ENCODE results near the gene LAMP1. TPM values are rescaled to one million over a fixed set of nuclear protein-coding genes. Genes with fewer than 3 reads are reported as not detected.

LAMP1 gene
- total RNA-seq, 2 experiments from 2014 or later = 72.2 to 80.7 TPM

DNA sequence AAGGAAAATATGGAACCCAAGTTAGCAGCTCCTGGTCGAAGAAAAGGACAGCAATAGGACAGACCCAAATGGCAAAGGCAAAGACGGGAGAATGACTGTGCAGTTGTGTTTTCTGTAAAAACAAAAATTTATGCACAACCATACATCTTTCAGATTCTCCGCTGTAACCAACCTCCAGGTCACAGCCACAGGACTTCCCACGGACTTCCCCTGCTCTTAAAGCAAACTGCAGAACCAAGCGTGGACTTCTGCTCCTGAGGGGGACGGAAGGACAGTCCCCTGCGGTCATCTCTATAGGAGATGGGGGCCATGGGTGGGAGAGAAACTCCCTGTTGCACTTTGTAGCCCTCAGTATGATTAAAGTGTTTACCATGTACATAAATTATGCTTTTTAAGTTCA is 64.4 kb downstream of the LAMP1 start:
- Histone ChIP-seq H3K36me3 (ENCODE audit: insufficient read depth, low read length) (no peaks in the 10 kb centered on the region), H3K4me3 (ENCODE audit: low read length) (no peak overlapping the region), H3K4me1 (ENCODE audit: insufficient read depth, low read length) (peaks cover 14% of the 10 kb centered on the region), H3K9me3 (ENCODE audit: control insufficient read depth in 1 of 2, insufficient read depth in 1 of 2, low read length in 2 of 2) (peaks cover 0 to 24% of the 10 kb centered on the region in 2 experiments), H3K27me3 (ENCODE audit: control insufficient read depth in 1 of 2, insufficient read depth in 2 of 2, low read length in 2 of 2) (peaks cover 23 to 28% of the 10 kb centered on the region in 2 experiments), H3K27ac (ENCODE audit: low read depth in 1 of 2, low read length in 2 of 2) (no peak overlapping the region)
- Mint-ChIP-seq H3K4me3 (peak overlapping the region; percentile 4), H3K4me1 (ENCODE audit: low read depth) (peaks cover 8% of the 10 kb centered on the region), H3K27ac (no peak overlapping the region), H3K27me3 (peaks cover 23% of the 10 kb centered on the region), H3K9me3 (no peaks in the 10 kb centered on the region), H3K36me3 (ENCODE audit: low read depth) (no peaks in the 10 kb centered on the region)
- DNase-seq (no peak), ATAC-seq (ENCODE audit: poor library complexity) (no peak)
- intact Hi-C loops (cut with DNase I, micrococcal nuclease) = loop anchor here in 1 of 2 experiments (5.0 kb wide), 2 partner anchors 64 to 209 kb away; partner anchors contain the start of gene LAMP1
- CTCF ChIA-PET = no interaction called here
- TF ChIP-seq, protein P1, sequence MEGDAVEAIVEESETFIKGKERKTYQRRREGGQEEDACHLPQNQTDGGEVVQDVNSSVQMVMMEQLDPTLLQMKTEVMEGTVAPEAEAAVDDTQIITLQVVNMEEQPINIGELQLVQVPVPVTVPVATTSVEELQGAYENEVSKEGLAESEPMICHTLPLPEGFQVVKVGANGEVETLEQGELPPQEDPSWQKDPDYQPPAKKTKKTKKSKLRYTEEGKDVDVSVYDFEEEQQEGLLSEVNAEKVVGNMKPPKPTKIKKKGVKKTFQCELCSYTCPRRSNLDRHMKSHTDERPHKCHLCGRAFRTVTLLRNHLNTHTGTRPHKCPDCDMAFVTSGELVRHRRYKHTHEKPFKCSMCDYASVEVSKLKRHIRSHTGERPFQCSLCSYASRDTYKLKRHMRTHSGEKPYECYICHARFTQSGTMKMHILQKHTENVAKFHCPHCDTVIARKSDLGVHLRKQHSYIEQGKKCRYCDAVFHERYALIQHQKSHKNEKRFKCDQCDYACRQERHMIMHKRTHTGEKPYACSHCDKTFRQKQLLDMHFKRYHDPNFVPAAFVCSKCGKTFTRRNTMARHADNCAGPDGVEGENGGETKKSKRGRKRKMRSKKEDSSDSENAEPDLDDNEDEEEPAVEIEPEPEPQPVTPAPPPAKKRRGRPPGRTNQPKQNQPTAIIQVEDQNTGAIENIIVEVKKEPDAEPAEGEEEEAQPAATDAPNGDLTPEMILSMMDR (IDR thresholded peaks at IDR 0.05) = no peak
- POLR2A ChIA-PET = no interaction called here

DNA sequence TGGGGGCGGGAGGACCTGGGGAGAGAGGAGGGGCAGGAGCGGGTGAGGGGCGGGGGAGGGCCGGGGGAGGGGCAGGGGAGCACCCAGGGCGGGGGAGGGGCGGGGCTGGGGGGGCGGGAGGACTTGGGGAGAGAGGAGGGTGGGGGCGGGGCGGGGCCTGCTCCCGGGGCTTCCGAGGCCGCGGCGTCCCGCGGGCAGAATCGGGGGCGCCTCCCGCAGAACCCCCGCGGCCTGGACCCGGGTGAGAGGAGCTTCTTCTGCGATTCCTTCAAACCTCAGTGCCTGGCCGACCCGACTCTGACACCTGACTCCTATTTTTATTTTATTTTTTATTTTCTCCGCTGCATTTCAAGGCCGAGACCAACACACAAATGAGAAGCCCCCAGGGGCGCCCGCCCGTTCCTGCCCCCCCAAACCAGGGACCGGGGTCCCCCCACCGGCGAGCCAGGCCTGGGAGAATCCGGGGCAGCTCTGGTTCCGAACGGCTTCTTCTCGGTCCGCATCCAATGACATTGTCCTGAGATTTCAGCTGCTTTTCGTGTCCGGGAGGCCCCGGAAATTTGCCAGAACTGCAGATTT is 67.4 kb downstream of the LAMP1 start:
- H3K36me3 Mint-ChIP-seq (ENCODE audit: low read depth) = no peaks in the 10 kb centered on the region
- H3K9me3 Mint-ChIP-seq = no peaks in the 10 kb centered on the region
- ATAC-seq (ENCODE audit: poor library complexity) (no peak), DNase-seq (no peak)
- Histone ChIP-seq H3K27me3 (ENCODE audit: control insufficient read depth in 1 of 2, insufficient read depth in 2 of 2, low read length in 2 of 2) (peaks cover 27 to 28% of the 10 kb centered on the region in 2 experiments), H3K9me3 (ENCODE audit: control insufficient read depth in 1 of 2, insufficient read depth in 1 of 2, low read length in 2 of 2) (peaks cover 0 to 24% of the 10 kb centered on the region in 2 experiments), H3K36me3 (ENCODE audit: insufficient read depth, low read length) (no peaks in the 10 kb centered on the region), H3K27ac (ENCODE audit: low read depth in 1 of 2, low read length in 2 of 2) (no peak overlapping the region), H3K4me1 (ENCODE audit: insufficient read depth, low read length) (peaks cover 14% of the 10 kb centered on the region), H3K4me3 (ENCODE audit: low read length) (peak overlapping the region; percentile 19)
- CTCF ChIA-PET = no interaction called here
- no peak overlapping the region for H3K4me3 Mint-ChIP-seq
- intact Hi-C loops (cut with DNase I, micrococcal nuclease) = loop anchor here in 1 of 2 experiments (5.0 kb wide), 2 partner anchors 67 to 212 kb away; partner anchors contain the start of gene LAMP1
- POLR2A ChIA-PET = no interaction called here
- peaks cover 19% of the 10 kb centered on the region for H3K27me3 Mint-ChIP-seq
- TF ChIP-seq, protein P1 (IDR thresholded peaks at IDR 0.05) = no peak
- peaks cover 8% of the 10 kb centered on the region for H3K4me1 Mint-ChIP-seq (ENCODE audit: low read depth)
- no peak overlapping the region for H3K27ac Mint-ChIP-seq

DNA sequence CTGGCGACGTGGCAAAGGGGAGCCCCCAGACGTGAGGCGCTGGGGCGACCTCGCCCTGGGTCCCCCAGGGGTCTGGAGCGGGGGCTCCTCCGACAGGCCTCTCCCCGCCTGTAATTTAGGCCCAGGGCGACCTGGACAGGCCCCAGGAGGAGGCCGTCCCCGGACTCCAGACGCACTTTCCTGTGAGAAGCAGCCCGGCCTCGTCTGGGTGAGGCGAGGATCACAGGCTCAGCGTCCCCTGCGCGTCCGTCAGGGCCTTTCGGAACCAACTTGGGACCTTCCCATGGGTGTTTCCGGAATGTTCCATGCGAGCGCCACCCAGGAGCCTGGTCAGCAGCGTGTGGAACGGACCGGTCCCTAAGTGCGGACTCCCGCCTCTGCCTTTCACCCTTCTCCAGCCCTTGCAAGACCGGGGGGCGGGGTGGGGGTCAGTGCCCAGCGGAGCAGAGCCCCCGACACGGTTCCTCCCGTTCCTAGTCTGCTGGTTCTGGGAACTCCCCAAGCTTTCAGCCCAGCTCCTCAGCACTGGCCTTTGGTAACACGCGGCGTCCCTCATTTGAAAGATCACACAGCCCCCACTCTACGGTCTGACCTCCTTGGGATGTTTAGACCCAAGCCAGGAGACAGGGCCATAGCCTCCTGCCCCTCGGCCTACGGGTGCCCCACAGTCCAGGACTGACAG is 68.0 kb downstream of the LAMP1 start:
- peaks cover 27 to 28% of the 10 kb centered on the region in 2 experiments for H3K27me3 ChIP-seq (ENCODE audit: control insufficient read depth in 1 of 2, insufficient read depth in 2 of 2, low read length in 2 of 2)
- ATAC-seq (ENCODE audit: poor library complexity) = no peak
- Mint-ChIP-seq H3K9me3 (no peaks in the 10 kb centered on the region), H3K36me3 (ENCODE audit: low read depth) (no peaks in the 10 kb centered on the region), H3K27me3 (peaks cover 19% of the 10 kb centered on the region), H3K4me3 (peak overlapping the region; percentile 63), H3K27ac (no peak overlapping the region), H3K4me1 (ENCODE audit: low read depth) (peaks cover 8% of the 10 kb centered on the region)
- peaks cover 0 to 24% of the 10 kb centered on the region in 2 experiments for H3K9me3 ChIP-seq (ENCODE audit: control insufficient read depth in 1 of 2, insufficient read depth in 1 of 2, low read length in 2 of 2)
- CTCF ChIA-PET = no interaction called here
- TF ChIP-seq, protein P1 (IDR thresholded peaks at IDR 0.05) = no peak
- no peaks in the 10 kb centered on the region for H3K36me3 ChIP-seq (ENCODE audit: insufficient read depth, low read length)
- intact Hi-C loops (cut with DNase I, micrococcal nuclease) = loop anchor here in 1 of 2 experiments (5.0 kb wide), 2 partner anchors 68 to 213 kb away; partner anchors contain the start of gene LAMP1
- POLR2A ChIA-PET = no interaction called here
- DNase-seq = no peak
- H3K4me3 ChIP-seq (ENCODE audit: low read length) = no peak overlapping the region
- no peak overlapping the region for H3K27ac ChIP-seq (ENCODE audit: low read depth in 1 of 2, low read length in 2 of 2)
- H3K4me1 ChIP-seq (ENCODE audit: insufficient read depth, low read length) = peaks cover 14% of the 10 kb centered on the region
